Measurements from ENCODE around the gene FALEC.
A peak's percentile ranks its signal among the peaks of the same experiment; 100 is the strongest.

The FALEC gene

DNA sequence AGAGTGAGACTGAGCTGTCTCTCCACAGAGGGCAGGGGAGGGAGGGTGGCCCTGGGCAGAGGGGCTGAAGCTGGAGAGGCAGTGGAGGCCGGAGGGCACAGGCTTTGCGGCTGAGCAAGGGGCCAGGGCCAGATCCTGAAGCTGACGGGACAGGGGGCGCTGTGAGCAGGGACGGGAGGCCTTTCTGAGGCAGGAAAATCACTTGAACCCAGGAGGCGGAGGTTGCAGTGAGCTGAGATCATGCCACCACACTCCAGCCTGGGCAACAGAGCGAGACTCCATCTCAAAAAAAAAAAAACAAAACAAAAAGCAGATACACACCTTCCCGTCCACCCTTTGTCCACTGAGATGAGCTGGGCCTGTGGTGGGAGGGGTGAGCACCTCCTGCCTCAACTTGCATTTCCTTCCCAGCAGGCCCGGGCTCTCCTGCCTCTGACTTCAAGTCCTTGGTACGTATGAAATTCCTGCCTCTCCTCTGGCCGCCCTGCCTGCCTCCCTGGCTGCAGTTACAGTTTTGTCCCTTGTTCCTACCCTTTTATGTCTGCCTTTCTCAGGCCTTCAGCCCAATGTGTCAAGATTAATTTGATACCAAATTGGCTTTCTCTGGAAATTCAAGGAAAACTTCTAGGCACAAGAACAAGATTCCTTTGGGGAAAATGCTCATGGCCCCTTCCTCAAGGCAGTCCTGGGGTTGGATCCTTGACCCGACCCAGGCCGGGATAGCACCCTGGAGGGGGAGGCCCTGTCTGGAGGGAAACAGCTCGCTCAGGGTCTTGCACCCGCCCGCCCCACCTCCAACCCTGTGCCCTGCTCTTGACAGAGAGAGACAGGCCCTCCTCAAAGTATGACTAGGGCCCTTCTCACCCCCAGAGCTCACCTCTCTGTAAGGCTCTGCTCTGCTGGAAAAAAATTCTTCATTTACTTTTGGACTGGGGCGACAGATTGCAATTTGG, 22.5 kb downstream of the FALEC start:
- intact Hi-C loops (cut with DNase I) = no loop called here
- peak in 3 of 10 donors; percentile 41 to 74 (median 52) for DNase-seq

DNA sequence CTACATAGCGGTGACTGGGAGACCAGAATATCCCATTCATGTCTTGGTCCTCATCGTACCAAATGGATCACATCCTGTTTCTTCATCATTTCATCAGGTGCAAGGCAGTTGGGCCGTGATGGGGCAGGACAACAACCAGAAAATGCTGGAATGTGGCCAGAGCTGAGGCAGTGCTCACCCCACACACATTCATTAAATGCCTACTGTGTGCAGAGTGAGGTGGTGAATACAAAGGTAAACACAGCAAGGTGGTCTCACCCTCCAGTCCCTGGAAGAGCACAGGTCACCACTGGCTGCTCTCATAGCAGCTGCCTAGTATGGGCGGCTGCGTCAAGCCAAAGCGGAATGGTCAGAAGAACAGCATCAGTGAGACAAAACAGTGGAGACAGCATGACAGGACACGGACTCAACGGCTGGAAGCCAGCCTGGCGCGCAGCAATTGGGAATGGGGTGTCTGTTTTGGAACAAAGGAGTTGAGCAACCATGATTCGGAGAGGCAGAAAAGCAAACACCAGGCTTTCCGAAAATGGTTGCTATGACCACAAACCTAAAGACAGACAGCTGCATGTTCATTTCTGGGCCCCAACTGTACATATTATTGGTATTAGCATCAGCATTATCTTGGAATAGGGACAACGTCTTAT, 28.1 kb downstream of the FALEC start:
- DNase-seq = peak in 2 of 10 donors; percentile 51 to 81
- intact Hi-C loops (cut with DNase I) = no loop called here

DNA sequence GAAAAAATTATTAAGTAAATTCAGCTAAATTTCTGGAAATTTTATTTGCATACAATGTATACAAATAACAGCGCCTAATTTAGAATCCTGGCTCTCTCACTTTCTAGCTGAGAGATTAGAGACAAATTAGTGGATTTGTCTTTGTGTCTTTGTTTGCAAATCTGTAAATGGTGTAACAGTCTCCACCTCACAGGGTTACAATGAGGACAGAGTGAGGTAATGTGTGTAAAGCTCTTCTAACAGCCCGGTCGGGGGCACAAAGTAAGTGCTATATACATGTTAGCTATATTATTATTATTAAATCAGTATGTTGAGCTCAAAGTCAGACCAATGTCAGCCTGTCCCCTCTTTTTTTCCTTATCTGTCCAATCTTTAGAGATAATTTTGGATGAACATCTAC, 28.7 kb downstream of the FALEC start:
- no peak for DNase-seq
- intact Hi-C loops (cut with DNase I) = no loop called here

DNA sequence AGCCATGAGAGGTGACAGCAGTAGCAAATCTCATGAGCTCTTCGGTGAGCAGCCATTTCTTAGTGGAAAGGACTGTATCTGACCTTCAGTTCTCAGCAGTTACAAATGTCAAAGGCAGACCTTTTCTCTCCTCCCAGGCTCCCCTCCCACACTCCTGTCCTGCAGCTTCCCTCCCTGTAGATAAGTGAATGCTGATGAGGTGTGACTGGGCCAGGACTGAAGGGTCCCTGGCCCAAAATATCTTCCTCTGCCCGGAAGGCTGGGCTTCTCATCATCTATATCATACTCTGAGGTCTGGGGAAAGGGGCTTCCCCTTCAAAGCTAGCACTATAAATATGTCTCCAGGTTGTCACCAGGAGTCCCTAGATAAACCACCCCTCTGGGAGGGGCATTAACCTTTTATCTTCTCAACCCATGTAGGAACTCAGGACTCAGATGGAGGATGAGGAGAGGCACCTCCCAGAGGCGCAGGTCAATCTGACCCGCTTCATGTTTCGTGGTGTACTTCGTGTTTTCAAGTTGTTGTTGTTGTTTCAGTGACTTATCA, 30.0 kb downstream of the FALEC start:
- peak in 1 of 10 donors; percentile 3 for DNase-seq
- intact Hi-C loops (cut with DNase I) = no loop called here

DNA sequence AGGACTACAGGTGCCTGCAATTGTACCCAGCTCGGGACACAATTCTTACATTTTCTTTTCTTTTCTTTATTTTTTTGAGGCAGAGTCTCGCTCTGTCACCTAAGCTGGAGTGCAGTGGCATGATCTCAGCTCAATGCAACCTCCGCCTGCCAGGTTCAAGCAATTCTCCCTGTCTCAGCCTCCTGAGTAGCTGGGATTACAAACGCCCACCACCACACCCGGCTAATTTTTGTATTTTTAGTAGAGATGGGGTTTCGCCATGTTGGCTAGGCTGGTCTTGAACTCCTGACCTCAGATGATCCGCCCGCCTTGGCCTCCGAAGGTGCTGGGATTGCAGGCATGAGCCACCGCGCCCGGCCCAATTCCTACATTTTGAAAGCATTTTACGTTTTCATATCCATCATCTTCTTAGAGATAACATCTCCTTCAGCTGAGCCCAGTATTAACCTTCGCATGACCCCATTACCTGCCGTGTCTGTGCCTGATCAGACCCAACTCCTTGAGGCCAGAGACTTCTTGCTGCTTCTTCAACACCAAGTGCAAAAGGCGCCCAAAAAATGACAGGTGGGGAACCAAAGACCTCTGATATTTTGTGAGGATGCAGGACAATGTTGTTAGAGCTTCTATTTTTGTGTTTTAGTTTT, 30.9 kb downstream of the FALEC start:
- intact Hi-C loops (cut with DNase I) = no loop called here
- DNase-seq = peak in 2 of 10 donors; percentile 30 to 31

DNA sequence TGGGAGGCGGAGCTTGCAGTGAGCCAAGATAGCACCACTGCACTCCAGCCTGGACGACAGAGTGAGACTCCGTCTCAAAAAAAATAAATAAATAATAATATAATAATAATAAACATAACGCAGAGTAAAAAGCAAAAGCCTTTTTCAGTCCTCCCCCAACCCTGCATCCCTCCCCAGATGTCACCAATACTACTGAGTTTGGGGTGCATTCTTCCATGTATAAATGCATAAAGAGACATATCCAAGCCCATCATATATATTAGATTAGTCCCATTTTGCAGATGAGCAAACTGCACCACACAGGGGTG, 32.7 kb downstream of the FALEC start:
- intact Hi-C loops (cut with DNase I) = no loop called here
- no peak for DNase-seq

DNA sequence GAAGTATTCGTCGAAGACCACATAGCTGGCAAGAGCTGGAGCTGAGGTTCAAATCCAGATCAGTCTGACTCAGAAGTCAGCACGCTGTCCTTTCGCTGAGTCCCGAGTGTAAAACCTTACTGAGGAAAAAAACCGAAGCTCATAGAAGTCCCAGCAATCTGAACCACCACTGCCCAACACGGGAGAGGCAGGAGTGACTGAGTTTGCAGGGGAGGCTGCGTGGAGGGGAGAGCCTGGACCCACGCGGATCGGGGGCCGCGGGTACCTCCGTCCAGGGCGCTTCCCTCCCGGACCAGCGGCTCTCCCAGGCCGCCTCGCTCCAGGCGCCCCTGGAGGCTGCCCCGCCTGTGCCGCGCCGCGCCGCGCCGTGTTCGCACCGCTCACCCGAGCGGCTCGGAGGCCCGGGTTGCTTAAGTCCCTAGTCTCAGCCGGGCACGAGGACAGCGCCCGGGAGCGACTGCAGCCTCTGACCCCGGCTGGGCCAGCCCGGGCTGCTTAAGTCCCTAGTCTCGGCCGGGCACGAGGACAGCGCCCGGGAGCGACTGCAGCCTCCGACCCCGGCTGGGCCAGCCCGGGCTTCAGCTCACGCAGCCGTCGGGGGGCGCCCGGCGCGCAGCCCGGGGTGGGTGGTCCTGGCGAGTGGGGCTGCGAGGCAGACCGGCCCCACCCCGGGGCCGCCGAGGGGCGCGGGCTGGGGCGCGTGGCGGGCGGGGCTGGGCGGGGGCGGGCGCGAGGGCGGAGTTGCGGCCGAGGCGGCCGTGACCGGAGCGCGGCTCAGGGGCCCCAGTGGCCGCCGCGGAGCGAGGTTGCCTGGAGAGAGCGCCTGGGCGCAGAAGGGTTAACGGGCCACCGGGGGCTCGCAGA, 33.3 kb downstream of the FALEC start, which contains the start of gene ADAMTSL4:
Gene ADAMTSL4, plus strand, starts transcription at position 777 of the 864 bp plus-strand sequence. CDS start 2,881 bp downstream, outside the sequence.
- peak in 4 of 10 donors; percentile 47 to 90 (median 76) for DNase-seq
- intact Hi-C loops (cut with DNase I) = no loop called here

DNA sequence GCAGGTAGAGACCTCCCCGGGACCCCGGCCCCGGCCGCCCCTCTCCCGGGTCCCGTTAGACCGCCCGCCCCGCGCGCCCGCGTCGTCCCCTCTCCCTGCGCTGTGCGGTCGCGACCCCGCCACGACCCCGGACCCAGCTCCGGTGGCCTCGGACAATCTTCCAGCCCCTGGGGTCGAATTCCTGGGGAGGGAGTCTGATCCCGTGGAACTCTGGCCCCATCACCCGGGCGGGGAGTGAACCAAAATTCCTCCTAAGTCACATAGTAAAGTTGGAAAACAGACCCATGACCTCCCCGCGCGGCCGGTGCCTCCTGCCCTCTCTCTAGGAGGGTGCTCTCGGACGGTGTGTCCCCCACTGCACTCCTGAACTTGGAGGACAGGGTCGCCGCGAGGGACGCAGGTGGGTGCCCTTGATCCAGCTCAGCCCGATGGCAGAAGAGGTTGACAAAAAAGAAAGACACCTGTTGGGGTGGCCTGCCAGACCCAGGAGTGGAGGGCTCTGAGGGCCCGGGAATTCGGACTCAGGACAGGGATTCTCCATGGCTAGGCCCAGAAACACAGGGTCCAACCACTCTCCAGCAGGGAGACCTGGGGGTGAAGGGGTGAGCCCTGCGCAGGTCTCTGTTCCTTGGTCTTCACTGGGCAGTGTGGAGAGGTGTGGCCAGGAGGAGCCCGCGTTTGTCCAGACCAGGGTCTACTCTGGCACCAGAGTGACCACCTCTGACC, 34.1 kb downstream of the FALEC start:
- peak in 2 of 10 donors; percentile 74 to 78 for DNase-seq
- intact Hi-C loops (cut with DNase I) = no loop called here

DNA sequence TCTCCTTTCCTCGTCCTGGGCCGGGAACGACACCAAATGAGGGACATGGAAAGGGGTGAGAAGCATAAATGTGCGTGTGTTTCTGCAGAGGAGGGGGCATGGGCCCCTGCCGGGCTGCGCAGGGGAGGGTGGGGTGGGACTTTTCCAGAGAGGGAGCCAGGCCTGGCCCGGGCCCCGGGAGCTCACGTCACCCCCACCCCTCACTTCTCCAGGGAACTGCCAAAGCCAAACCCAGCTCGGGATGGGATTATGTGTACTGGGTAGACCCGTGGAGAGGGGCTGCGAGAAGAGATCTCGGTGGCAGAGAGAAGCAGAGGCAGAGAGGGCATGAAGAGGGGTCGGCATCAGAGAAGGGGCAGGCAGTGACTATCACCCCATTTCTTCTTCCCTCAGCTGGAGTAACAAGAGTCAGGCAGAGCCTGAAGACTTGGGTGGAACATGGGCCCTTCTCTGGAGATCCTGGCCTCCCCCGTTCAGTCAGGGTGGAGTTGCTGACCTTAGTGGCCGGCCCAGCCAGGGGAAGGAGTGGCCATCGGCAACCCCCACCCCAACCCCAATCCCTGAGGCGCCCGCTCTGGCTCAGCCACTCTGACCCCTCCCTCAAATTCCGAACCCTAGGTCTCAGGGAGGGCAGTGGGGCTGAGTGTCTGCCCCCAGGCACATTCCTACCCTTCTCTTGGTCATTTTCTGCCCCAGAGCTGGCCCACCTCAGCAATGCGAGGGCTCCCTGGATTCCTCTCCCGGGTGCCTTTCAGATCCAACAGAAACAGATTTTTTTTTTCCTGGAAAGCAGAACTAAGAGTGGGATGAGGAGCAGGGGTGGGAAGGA, 34.9 kb downstream of the FALEC start:
- intact Hi-C loops (cut with DNase I) = no loop called here
- peak in 1 of 10 donors; percentile 78 for DNase-seq

DNA sequence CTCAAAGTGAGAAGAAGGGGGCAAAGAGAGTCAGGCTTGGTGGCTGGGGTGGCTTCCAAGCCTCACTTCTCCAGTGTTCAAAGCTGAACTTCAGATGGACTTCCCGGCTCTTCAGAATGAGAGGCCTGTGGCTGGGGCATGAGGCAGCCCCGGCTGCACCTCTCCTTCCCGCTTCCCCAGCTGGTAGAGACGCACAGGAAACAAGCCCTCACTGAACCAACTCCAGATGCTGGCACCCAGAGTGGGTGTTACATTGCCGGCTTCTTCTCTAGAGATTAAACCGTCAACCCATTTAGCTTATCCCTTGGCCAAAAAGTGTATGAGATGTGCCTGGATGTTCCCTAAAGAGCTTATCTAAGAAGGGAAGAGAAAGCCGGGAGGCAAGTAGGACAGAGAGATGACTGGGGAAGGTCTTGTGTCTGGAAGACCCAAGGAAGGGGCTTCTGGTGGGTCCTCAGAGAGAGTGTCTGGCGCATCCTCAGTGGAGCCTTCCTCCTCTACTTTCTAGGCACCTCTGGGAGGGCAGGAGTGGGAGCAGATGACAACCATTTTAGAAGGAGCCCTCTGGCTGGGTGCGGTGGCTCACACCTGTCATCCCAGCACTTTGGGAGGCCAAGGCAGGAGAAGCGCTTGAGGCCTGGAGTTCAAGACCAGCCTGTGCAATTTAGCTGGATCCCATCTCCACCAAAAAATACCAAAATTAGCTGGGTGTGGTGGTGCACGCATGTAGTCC, 35.7 kb downstream of the FALEC start:
- intact Hi-C loops (cut with DNase I) = no loop called here
- peak in 5 of 10 donors; percentile 24 to 89 (median 49) for DNase-seq

DNA sequence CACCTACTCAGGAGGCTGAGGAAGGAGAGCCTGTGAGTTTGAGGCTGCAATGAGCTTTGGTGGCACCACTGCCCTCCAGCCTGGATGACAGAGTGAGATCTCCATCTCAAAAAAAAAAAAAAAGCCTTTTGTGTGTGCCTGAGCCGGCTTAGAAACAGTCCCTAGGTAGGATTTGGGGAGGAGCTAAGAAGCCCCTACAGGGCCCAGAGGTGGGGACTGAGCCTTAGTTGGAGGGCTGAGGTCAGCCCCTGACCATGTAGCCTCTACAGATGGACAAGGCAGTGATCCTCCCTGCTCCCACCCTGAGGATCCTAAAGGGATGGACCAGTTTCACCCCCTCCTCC, 36.2 kb downstream of the FALEC start:
- DNase-seq = no peak
- intact Hi-C loops (cut with DNase I) = no loop called here

DNA sequence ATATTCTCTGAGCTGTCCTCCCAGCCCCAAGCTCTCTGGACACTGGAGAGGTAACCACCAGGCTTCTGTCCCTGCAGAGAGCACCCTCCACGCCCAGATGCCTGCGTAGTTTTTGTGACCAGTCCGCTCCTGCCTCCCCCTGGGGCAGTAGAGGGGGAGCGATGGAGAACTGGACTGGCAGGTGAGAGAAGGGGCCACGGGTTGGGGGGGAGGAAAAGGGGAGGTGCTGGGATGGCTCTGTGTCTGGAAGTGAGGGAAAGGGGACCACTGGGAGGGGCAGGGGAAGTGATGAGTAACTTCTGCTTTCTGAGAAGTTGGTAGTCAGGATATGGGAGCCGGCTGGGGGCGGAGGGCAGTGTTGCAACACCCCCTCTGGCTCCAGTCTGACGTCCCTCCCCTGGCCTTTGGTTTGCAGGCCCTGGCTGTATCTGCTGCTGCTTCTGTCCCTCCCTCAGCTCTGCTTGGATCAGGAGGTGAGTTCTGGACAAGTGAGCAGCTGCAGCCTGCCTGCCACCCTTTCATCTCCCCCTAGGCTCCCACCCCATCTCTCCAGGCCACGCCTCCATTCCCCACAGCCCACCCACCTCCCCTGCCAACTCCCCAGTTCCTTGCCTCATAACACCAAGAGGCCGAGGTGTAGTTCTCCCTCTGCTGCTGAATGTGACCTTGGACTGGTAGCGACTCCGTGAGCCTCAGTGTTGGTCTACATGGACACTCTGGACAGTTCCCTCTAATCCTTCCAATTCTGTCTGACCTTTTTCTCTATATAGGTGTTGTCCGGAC, 36.8 kb downstream of the FALEC start:
- intact Hi-C loops (cut with DNase I) = no loop called here
- DNase-seq = peak in 4 of 10 donors; percentile 41 to 88 (median 60)

DNA sequence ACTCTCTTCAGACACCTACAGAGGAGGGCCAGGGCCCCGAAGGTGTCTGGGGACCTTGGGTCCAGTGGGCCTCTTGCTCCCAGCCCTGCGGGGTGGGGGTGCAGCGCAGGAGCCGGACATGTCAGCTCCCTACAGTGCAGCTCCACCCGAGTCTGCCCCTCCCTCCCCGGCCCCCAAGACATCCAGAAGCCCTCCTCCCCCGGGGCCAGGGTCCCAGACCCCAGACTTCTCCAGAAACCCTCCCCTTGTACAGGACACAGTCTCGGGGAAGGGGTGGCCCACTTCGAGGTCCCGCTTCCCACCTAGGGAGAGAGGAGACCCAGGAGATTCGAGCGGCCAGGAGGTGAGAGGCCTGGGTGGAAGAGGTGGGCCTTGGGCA, 37.3 kb downstream of the FALEC start:
- intact Hi-C loops (cut with DNase I) = no loop called here
- peak in 1 of 10 donors; percentile 72 for DNase-seq

DNA sequence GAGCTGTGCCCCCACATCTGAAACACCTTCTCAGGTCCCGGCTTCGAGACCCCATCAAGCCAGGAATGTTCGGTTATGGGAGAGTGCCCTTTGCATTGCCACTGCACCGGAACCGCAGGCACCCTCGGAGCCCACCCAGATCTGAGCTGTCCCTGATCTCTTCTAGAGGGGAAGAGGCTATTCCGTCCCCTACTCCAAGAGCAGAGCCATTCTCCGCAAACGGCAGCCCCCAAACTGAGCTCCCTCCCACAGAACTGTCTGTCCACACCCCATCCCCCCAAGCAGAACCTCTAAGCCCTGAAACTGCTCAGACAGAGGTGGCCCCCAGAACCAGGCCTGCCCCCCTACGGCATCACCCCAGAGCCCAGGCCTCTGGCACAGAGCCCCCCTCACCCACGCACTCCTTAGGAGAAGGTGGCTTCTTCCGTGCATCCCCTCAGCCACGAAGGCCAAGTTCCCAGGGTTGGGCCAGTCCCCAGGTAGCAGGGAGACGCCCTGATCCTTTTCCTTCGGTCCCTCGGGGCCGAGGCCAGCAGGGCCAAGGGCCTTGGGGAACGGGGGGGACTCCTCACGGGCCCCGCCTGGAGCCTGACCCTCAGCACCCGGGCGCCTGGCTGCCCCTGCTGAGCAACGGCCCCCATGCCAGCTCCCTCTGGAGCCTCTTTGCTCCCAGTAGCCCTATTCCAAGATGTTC, 38.0 kb downstream of the FALEC start:
- no peak for DNase-seq
- intact Hi-C loops (cut with DNase I) = no loop called here

DNA sequence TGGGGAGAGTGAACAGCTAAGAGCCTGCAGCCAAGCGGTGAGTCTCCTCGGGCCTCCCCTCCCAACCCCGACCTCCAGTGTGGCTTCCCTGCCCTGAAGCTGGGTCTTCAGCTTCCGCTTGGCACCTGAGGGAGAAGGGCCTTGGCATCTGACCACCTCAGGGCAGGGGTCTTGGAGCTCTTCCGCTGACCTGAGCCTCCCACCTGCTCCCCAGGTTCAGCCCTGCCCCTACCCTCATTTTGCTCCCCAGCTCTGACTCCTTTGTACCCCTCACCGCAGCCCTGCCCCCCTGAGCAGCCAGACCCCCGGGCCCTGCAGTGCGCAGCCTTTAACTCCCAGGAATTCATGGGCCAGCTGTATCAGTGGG, 38.5 kb downstream of the FALEC start:
- DNase-seq = peak in 1 of 10 donors; percentile 74
- intact Hi-C loops (cut with DNase I) = no loop called here

DNA sequence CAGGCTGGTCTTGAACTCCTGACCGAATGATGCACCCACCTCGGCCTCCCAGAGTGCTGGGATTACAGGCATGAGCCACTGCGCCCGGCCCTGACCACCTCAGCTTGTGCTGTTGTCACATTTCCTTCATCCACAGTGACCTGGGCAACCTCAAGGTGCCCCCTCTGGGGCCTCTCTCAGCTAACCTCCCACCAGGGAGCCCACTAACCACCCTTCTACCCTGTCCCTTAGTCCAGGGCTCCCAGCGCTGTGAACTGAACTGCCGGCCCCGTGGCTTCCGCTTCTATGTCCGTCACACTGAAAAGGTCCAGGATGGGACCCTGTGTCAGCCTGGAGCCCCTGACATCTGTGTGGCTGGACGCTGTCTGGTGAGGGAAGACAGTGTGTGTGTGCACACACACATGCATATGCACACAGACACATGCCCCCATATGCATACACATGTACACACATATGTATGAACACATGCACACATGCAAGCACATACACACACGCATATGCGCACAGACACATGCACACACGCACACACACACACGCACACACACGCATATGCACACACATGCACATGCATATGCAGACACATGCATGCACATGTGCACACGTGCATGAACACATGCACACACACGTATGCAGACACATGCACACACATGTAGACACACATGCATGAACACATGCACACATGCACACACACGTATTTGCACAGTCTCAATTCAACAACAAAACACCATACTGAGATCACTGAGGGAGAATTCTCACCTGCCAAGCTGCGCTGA, 39.8 kb downstream of the FALEC start:
- peak in 1 of 10 donors; percentile 55 for DNase-seq
- intact Hi-C loops (cut with DNase I) = no loop called here

Data from posterior cingulate gyrus (tissue), 11 donors.